Activated CD4-positive, alpha-beta memory T cell treated with anti-CD3 and anti-CD28 coated beads for 36 hours (primary cell): ENCODE results near the gene CFAP54. TPM values are rescaled to one million over a fixed set of nuclear protein-coding genes. Genes with fewer than 3 reads are reported as not detected.
"Not testable (repeated sequence)": the region's sequence is repeated elsewhere in the genome, so short reads cannot be mapped to it uniquely, and the experiment has no call there.

ENCODE experiments used
- CTCF ChIA-PET: fragments of 350-600 bp; sonication (Branson Sonifier 250); formaldehyde crosslinking; loops from one replicate; lab custom pipeline; 2021; ENCODE audit warnings: antibody characterized with exemption, inconsistent platforms; lab: Charles Lee
- POLR2A ChIA-PET: fragments of 350-600 bp; sonication (Branson Sonifier 250); formaldehyde crosslinking; loops from one replicate; lab custom pipeline; 2021; ENCODE audit warnings: antibody characterized with exemption; lab: Charles Lee
- DNase-seq: peaks from one replicate; pipeline ENCODE4 v3.0.0-alpha.2; 2020
- H3K27ac Mint-ChIP-seq: one replicate; pipeline ENCODE4 v1.8.0; 2021; ENCODE audit warnings: mixed read lengths
- H3K27me3 Mint-ChIP-seq: one replicate; pipeline ENCODE4 v1.8.0; 2021; ENCODE audit warnings: mixed read lengths
- H3K36me3 Mint-ChIP-seq: one replicate; pipeline ENCODE4 v1.8.0; 2021; ENCODE audit warnings: mixed read lengths
- H3K4me1 Mint-ChIP-seq: one replicate; pipeline ENCODE4 v1.8.0; 2021; ENCODE audit warnings: low read depth, mixed read lengths
- H3K4me3 Mint-ChIP-seq: one replicate; pipeline ENCODE4 v1.8.0; 2021; ENCODE audit warnings: mild to moderate bottlenecking, mixed read lengths
- H3K9me3 Mint-ChIP-seq: one replicate; pipeline ENCODE4 v1.8.0; 2021; ENCODE audit warnings: mixed read lengths
- intact Hi-C: fragments of 100-400 bp; cut with micrococcal nuclease; formaldehyde crosslinking; loops from one replicate; pipeline ENCODE4 v1.15.1; 2023
- total RNA-seq, 2 experiments: library from RNA; stranded (reverse); gene quantifications; one replicate each; pipeline ENCODE4 v1.2.3, GENCODE V29; 2021

The CFAP54 gene
- total RNA-seq, 2 experiments from 2014 or later: 0.31 to 0.33 TPM

- intact Hi-C loops: loop anchor here (10.0 kb wide), 1 partner anchor 628 kb away; the partner anchor contains the start of gene SNRPF
- DNase-seq: no peak
- Mint-ChIP-seq H3K27me3 (peaks cover 3% of the 10 kb centered on the region), H3K4me1 (peaks cover 34% of the 10 kb centered on the region), H3K9me3 (no peaks in the 10 kb centered on the region), H3K27ac (no peak overlapping the region), H3K36me3 (no peaks in the 10 kb centered on the region), H3K4me3 (no peak overlapping the region)
- ChIA-PET POLR2A (no interaction called here), CTCF (no interaction called here)
Observed at GRCh38 chr12:96483116-96483515, 6.3 kb upstream of the CFAP54 start.

DNA sequence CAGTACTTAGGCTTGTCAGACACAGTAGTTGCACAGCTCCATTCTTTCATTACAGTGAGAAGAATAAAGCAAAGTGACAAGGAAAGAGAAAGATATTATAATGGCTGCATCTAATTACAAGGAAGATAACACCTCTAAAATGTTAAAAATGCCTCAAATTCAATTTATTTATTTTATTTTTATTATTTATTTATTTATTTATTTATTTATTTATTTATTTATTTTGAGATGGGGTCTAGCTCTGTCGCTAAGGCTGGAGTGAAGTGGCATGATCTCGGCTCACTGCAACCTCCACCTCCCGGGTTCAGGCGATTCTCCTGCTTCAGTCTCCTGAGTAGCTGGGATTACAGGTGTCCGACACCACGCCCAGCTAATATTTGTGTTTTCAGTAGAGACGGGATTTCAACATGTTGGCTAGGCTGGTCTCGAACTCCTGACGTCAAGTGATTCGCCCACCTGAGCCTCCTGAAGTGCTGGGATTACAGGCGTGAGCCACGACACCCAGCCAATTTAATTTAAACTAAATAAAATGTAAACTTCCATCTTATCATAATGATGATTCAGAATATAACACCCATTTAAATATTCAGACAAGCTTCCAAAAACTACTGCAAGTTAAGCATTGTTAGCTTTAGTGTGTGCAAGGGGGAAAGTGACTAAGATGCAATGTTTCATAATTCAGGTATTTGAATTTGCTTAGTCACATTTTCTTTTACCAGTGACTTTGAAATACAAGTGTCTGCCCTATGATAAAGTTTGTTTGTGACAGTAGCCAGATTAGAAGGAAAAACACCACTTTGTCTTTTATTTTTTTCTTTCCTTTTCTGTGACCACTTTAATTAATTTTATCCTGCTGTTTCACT lies 2.4 kb upstream of the CFAP54 start:
- ChIA-PET CTCF (interaction anchor here (0.7 to 5.7 kb wide), 4 partner anchors 17 to 554 kb away, joined by 4 to 52 read pairs (median 12); partner anchors contain the start of gene CDK17), POLR2A (interaction anchor here (0.9 to 1.2 kb wide), 2 partner anchors 41 to 67 kb away, joined by 3 read pairs; no protein-coding TSS in a partner anchor)
- Mint-ChIP-seq H3K27ac (no peak overlapping the region), H3K36me3 (no peaks in the 10 kb centered on the region), H3K4me3 (no peak overlapping the region), H3K27me3 (peaks cover 3% of the 10 kb centered on the region), H3K9me3 (no peaks in the 10 kb centered on the region), H3K4me1 (peaks cover 45% of the 10 kb centered on the region)
- no peak for DNase-seq
- intact Hi-C loops: loop anchor here (10.0 kb wide), 1 partner anchor 632 kb away; the partner anchor contains the start of gene SNRPF

DNA sequence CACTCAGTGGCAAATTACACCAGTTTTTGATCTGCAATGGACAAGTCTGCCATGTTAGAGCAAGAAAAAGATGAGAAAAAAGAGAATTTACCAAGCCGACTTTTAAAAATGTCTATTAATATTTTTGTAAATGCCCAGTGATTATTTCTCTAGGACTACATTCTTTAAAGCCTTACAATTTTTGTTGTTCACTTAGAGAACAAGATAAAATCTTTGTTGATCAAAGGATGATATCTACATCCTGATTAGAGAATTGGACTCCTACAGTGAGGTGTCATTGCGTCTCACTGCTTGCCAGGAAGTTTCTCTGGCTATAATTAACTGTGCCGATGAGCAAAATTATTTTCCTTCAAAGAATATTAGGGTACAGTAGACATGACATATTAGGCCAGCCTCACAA lies 1.7 kb upstream of the CFAP54 start:
- POLR2A ChIA-PET: interaction anchor here (1.2 kb wide), 1 partner anchor 42 kb away, joined by 3 read pairs; no protein-coding TSS in a partner anchor
- H3K36me3 Mint-ChIP-seq: no peaks in the 10 kb centered on the region
- peaks cover 45% of the 10 kb centered on the region for H3K4me1 Mint-ChIP-seq
- H3K9me3 Mint-ChIP-seq: no peaks in the 10 kb centered on the region
- CTCF ChIA-PET: interaction anchor here (5.7 kb wide), 1 partner anchor 29 kb away, joined by 52 read pairs; no protein-coding TSS in a partner anchor
- DNase-seq: no peak
- intact Hi-C loops: loop anchor here (10.0 kb wide), 1 partner anchor 633 kb away; the partner anchor contains the start of gene SNRPF
- H3K27ac Mint-ChIP-seq: no peak overlapping the region
- peaks cover 3% of the 10 kb centered on the region for H3K27me3 Mint-ChIP-seq
- H3K4me3 Mint-ChIP-seq: no peak overlapping the region

DNA sequence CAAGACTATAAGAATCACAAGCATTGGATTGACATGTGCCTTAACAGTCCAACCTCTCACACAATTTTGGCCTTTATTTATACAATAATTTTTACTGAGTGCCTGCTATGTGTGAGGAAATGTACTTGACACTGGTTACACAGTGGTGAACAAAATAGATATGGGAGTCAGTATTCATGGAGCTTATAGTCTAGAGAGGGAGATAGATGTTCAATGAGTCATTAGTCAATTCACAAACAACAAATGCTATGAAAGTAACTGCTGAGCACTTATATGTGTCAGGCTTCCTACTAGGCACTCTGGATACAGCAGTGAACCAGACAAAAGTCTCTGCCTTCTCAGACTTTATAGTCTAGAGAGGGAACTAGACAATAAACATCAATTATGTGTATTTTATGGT lies 3.7 kb downstream of the CFAP54 start:
- no peaks in the 10 kb centered on the region for H3K36me3 Mint-ChIP-seq
- no peaks in the 10 kb centered on the region for H3K9me3 Mint-ChIP-seq
- H3K27ac Mint-ChIP-seq: no peak overlapping the region
- ChIA-PET POLR2A (no interaction called here), CTCF (no interaction called here)
- no peak for DNase-seq
- peaks cover 18% of the 10 kb centered on the region for H3K4me1 Mint-ChIP-seq
- no peak overlapping the region for H3K4me3 Mint-ChIP-seq
- no peaks in the 10 kb centered on the region for H3K27me3 Mint-ChIP-seq
- intact Hi-C loops: no loop called here

DNA sequence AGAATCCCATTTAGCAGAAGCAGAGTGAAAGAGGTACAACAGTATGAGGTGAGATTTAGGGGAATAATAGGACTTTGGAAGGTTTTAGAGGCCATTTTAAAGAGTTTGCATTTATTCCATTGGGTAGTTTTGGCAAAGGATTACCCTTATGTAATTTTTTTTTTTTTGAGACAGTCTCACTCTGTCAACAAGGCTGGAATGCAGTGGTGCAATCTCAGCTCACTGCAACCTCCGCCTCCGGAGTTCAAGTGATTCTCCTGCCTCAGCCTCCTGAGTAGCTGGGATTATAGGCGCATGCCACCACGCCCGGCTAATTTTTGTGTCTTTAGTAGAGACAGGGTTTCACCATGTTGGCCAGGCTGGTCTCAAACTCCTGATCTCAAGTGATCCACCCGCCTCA lies 4.8 kb downstream of the CFAP54 start:
- H3K36me3 Mint-ChIP-seq, POLR2A ChIA-PET, H3K27me3 Mint-ChIP-seq, CTCF ChIA-PET, H3K27ac Mint-ChIP-seq, DNase-seq, H3K4me3 Mint-ChIP-seq, intact Hi-C loops, H3K9me3 Mint-ChIP-seq: not testable (repeated sequence)
- peaks cover 13% of the 10 kb centered on the region for H3K4me1 Mint-ChIP-seq

DNA sequence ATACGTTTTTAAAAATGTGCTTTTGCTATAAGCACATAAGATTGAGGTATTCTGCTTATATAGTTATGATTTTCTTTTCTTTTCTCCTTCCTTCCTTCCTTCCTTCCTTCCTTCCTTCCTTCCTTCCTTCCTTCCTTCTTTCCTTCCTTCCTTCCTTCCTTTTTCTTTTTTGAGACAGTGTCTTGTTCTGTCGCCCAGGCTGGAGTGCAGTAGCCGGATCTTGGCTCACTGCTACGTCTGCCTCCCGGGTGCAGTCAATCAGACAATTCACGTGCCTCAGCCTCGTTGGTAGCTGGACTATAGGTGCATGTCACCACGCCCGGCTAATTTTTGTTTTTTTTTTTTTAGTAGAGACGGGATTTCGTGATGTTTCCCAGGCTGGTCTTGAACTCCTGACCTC lies 5.8 kb downstream of the CFAP54 start:
- Mint-ChIP-seq H3K4me1 (peaks cover 11% of the 10 kb centered on the region), H3K36me3 (no peaks in the 10 kb centered on the region), H3K27me3 (no peaks in the 10 kb centered on the region), H3K9me3 (no peaks in the 10 kb centered on the region), H3K27ac (no peak overlapping the region), H3K4me3 (no peak overlapping the region)
- intact Hi-C loops: no loop called here
- ChIA-PET CTCF (interaction anchor here (0.8 kb wide), 1 partner anchor 94 kb away, joined by 3 read pairs; no protein-coding TSS in a partner anchor), POLR2A (no interaction called here)
- DNase-seq: no peak

GRCh38 chr12:96495841-96496545 lies 6.6 kb downstream of the CFAP54 start:
- no peak overlapping the region for H3K27ac Mint-ChIP-seq

DNA sequence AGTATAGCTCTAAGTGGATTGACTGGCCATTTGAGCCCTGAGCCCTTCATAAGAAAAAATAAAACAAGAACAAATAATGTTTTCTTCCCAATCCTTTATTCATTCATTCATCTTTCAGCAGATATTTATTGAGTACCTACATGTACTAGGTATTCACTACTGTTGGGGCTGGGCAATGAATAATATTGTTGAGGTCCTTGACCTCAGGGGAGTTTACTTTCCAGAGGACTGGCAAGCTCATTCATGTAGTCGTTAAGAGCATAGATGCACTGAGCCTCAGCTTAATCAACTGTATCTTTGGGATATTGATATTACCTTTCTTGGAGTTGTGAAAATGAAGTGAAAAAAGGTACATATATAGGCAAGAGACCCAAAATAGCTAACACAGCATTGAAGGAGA lies 7.6 kb downstream of the CFAP54 start:
- Mint-ChIP-seq H3K4me3 (no peak overlapping the region), H3K9me3 (no peaks in the 10 kb centered on the region), H3K4me1 (peaks cover 29% of the 10 kb centered on the region), H3K36me3 (no peaks in the 10 kb centered on the region), H3K27ac (no peak overlapping the region), H3K27me3 (no peaks in the 10 kb centered on the region)
- no peak for DNase-seq
- CTCF ChIA-PET: interaction anchor here (0.8 to 1.7 kb wide), 4 partner anchors 7 to 433 kb away, joined by 3 to 8 read pairs (median 4); partner anchors contain the start of gene CFAP54
- intact Hi-C loops: no loop called here
- POLR2A ChIA-PET: no interaction called here

More at GRCh38 chr12:96495841-96496545, 6.6 kb downstream of the CFAP54 start:
- Mint-ChIP-seq H3K9me3 (no peaks in the 10 kb centered on the region), H3K36me3 (no peaks in the 10 kb centered on the region), H3K4me3 (no peak overlapping the region), H3K27me3 (no peaks in the 10 kb centered on the region), H3K4me1 (peaks cover 19% of the 10 kb centered on the region)
- DNase-seq: no peak
- intact Hi-C loops: no loop called here
- ChIA-PET POLR2A (no interaction called here), CTCF (interaction anchor here (0.8 to 1.5 kb wide), 3 partner anchors 20 to 281 kb away, joined by 3 to 4 read pairs (median 3); no protein-coding TSS in a partner anchor)

DNA sequence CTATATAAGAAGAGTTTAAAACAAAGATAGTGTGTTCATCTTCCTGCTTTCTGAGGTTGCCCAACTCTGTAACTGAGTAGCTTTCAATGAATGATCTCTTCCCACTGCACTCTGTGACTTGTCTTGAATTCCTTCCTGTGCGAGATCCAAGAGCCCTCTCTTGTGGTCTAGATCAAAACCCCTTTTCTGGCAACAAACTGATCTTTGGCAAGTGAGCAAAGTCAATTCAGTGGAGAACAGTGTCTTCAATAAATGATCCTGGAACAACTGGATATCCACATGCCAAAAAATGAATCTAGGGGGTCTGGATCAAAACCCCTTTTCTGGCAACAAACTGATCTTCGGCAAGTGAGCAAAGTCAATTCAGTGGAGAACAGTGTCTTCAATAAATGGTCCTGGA lies 8.5 kb downstream of the CFAP54 start:
- Mint-ChIP-seq H3K27me3 (no peaks in the 10 kb centered on the region), H3K27ac (no peak overlapping the region), H3K36me3 (no peaks in the 10 kb centered on the region), H3K4me3 (no peak overlapping the region), H3K9me3 (no peaks in the 10 kb centered on the region), H3K4me1 (peaks cover 36% of the 10 kb centered on the region)
- ChIA-PET POLR2A (no interaction called here), CTCF (interaction anchor here (0.8 to 1.7 kb wide), 4 partner anchors 8 to 434 kb away, joined by 3 to 8 read pairs (median 4); partner anchors contain the start of gene CFAP54)
- intact Hi-C loops: no loop called here
- DNase-seq: no peak

GRCh38 chr12:96500693-96501092 lies 11.3 kb downstream of the CFAP54 start:
- Mint-ChIP-seq H3K27ac (peak overlapping the region; percentile 84), H3K36me3 (no peaks in the 10 kb centered on the region), H3K4me3 (no peak overlapping the region), H3K27me3 (no peaks in the 10 kb centered on the region), H3K9me3 (no peaks in the 10 kb centered on the region), H3K4me1 (peaks cover 41% of the 10 kb centered on the region)
- CTCF ChIA-PET: interaction anchor here (0.6 to 2.0 kb wide), 3 partner anchors 10 to 16 kb away, joined by 6 to 13 read pairs (median 9); partner anchors contain the start of gene CFAP54
- POLR2A ChIA-PET: no interaction called here
- no peak for DNase-seq
- intact Hi-C loops: loop anchor here (1.0 to 5.0 kb wide), 6 partner anchors 11 to 453 kb away; partner anchors contain the start of genes CDK17 and CFAP54

GRCh38 chr12:96501133-96501761 lies 11.9 kb downstream of the CFAP54 start:
- H3K9me3 Mint-ChIP-seq: no peaks in the 10 kb centered on the region
- peak overlapping the region; percentile 84 for H3K27ac Mint-ChIP-seq
- H3K4me3 Mint-ChIP-seq: no peak overlapping the region
- H3K4me1 Mint-ChIP-seq: peaks cover 39% of the 10 kb centered on the region
- intact Hi-C loops: loop anchor here (1.0 to 5.0 kb wide), 6 partner anchors 12 to 454 kb away; partner anchors contain the start of genes CDK17 and CFAP54
- POLR2A ChIA-PET: interaction anchor here (1.9 kb wide), 1 partner anchor 15 kb away, joined by 4 read pairs; no protein-coding TSS in a partner anchor
- CTCF ChIA-PET: interaction anchor here (0.6 to 2.0 kb wide), 5 partner anchors 9 to 101 kb away, joined by 3 to 13 read pairs (median 6); partner anchors contain the start of genes CDK17 and CFAP54
- no peaks in the 10 kb centered on the region for H3K36me3 Mint-ChIP-seq
- H3K27me3 Mint-ChIP-seq: no peaks in the 10 kb centered on the region
- peak; percentile 56 for DNase-seq
